Lower leg skin (tissue), 3 donors: ENCODE data around the gene CRISPLD2.

Experiments used
- POLR2A ChIP-seq, 2 donors: fragments of 450-650 bp; IDR thresholded peaks; one replicate each; pipeline ENCODE4 v1.6.1; 2016 to 2017; ENCODE audit warnings: antibody characterized with exemption in 2 of 2, mild to moderate bottlenecking in 1 of 2, moderate library complexity in 1 of 2
- TF ChIP-seq, protein P1 (sequence below), 3 donors: fragments of 450-650 bp; IDR thresholded peaks; one replicate each; pipeline ENCODE4 v1.5.1; 2016; ENCODE audit warnings: antibody characterized with exemption in 3 of 3, mild to moderate bottlenecking in 3 of 3, moderate library complexity in 2 of 3

DNA sequence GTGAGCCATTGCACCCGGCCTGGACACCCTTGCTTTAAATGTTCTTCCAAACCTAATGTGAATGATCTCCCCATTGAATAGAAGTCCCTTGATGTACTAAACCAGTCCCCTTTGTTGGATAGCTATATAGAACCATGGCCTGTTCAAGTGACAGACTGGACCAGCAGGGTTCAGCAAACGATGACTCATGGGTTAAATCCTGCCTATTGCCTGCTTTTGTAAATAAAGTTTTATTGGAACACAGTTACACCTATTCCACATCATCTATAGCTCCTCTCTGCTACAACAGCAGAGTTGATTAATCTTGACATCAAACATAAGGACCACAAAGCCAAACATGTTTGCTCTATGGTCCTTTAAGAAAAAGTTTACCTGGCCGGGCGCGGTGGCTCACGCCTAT lies 56.1 kb downstream of the CRISPLD2 start:
- TF ChIP-seq, protein P1, sequence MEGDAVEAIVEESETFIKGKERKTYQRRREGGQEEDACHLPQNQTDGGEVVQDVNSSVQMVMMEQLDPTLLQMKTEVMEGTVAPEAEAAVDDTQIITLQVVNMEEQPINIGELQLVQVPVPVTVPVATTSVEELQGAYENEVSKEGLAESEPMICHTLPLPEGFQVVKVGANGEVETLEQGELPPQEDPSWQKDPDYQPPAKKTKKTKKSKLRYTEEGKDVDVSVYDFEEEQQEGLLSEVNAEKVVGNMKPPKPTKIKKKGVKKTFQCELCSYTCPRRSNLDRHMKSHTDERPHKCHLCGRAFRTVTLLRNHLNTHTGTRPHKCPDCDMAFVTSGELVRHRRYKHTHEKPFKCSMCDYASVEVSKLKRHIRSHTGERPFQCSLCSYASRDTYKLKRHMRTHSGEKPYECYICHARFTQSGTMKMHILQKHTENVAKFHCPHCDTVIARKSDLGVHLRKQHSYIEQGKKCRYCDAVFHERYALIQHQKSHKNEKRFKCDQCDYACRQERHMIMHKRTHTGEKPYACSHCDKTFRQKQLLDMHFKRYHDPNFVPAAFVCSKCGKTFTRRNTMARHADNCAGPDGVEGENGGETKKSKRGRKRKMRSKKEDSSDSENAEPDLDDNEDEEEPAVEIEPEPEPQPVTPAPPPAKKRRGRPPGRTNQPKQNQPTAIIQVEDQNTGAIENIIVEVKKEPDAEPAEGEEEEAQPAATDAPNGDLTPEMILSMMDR (IDR thresholded peaks at IDR 0.05): no peak
- TF ChIP-seq POLR2A (IDR thresholded peaks at IDR 0.05): no peak
